HCT116 (cell line): ENCODE results near the gene CTIF. TPM values are rescaled to one million over a fixed set of nuclear protein-coding genes. Genes with fewer than 3 reads are reported as not detected.
A peak's percentile ranks its signal among the peaks of the same experiment; 100 is the strongest.

Experiments
- ATAC-seq: fragments of 200-7000 bp; cut with Tn5 transposase; 2 replicates; pipeline ENCODE4 v1.9.1; 2020; ENCODE audit warnings: mild to moderate bottlenecking, moderate library complexity
- BruUV-seq: library from RNA; stranded (reverse); fragments of 400-500 nt; replicated peaks from 2 replicates; lab custom pipeline; 2021; lab: Mats Ljungman, UMichigan
- CTCF ChIA-PET: fragments of 300-600 bp; sonication (Branson Sonifier 250); formaldehyde crosslinking; loops from one replicate; lab custom pipeline; 2021; ENCODE audit warnings: antibody characterized with exemption; lab: Charles Lee
- POLR2A ChIA-PET: fragments of 300-600, 350-600 bp; sonication (Branson Sonifier 250); formaldehyde crosslinking; loops from one replicate; lab custom pipeline; 2021; ENCODE audit warnings: antibody characterized with exemption; lab: Charles Lee
- RAD21 ChIA-PET, 2 experiments: fragments of 300-600 bp; sonication (Branson Sonifier 250); formaldehyde crosslinking; loops; one replicate each; lab custom pipeline; 2023; ENCODE audit warnings: low total read pairs in 2 of 2; ENCODE audit not compliant: uncharacterized antibody in 2 of 2, unreplicated experiment in 2 of 2, low non-redundant PET in 1 of 2; lab: Charles Lee
- DNase-seq: peaks from one replicate; pipeline ENCODE4 v3.0.0-alpha.2; 2010; ENCODE audit warnings: low read depth, low spot score
- H2AFZ ChIP-seq: fragments of 200-600 bp; shearing (Covaris generic), sonication (generic); 2 replicates; pipeline ENCODE4 v1.6.1; 2017; ENCODE audit warnings: low read depth, mixed run types, mixed read lengths, antibody characterized with exemption, low read length; ENCODE audit not compliant: poor library complexity, severe bottlenecking
- H3K27ac ChIP-seq: 2 replicates; pipeline ENCODE4 v1.5.1; 2012; ENCODE audit warnings: low read depth, low read length
- H3K27me3 ChIP-seq: fragments of 200-600 bp; sonication (generic); 2 replicates; pipeline ENCODE4 v1.6.1; 2016; ENCODE audit warnings: mixed run types, low read length, mixed read lengths; ENCODE audit not compliant: insufficient read depth
- H3K36me3 ChIP-seq, 2 experiments: fragments of 200-500 bp in 1 of 2; fragments of 200-600 bp in 1 of 2; sonication (Bioruptor generic) in 1 of 2; sonication (generic) in 1 of 2; 2 replicates each; pipeline versions ENCODE4 v1.5.1 to v1.6.1; 2014 to 2016; ENCODE audit warnings: low read length in 2 of 2, inconsistent platforms in 1 of 2, mixed read lengths in 1 of 2, mixed run types in 1 of 2; ENCODE audit not compliant: insufficient read depth in 2 of 2, control insufficient read depth in 1 of 2
- H3K4me1 ChIP-seq, 2 experiments: fragments of 200-600 bp in 1 of 2; sonication (generic) in 1 of 2; 2 replicates each; pipeline versions ENCODE4 v1.5.1 to v1.6.1; 2012 to 2017; ENCODE audit warnings: low read length in 2 of 2, inconsistent platforms in 1 of 2, mild to moderate bottlenecking in 1 of 2, mixed read lengths in 1 of 2, mixed run types in 1 of 2, moderate library complexity in 1 of 2; ENCODE audit not compliant: insufficient read depth in 2 of 2, control insufficient read depth in 1 of 2
- H3K4me2 ChIP-seq: fragments of 200-600 bp; sonication (generic); 2 replicates; pipeline ENCODE4 v1.6.1; 2017; ENCODE audit warnings: mixed run types, low read length, mixed read lengths
- H3K4me3 ChIP-seq, 2 experiments: fragments of 200-600 bp in 1 of 2; sonication (generic) in 1 of 2; replicated peaks in 1 of 2; 2 replicates each; pipeline ENCODE4 v1.5.1; 2011 to 2016; ENCODE audit warnings: low read length in 2 of 2, control low read depth in 1 of 2, low read depth in 1 of 2, mild to moderate bottlenecking in 1 of 2, mixed read lengths in 1 of 2, mixed run types in 1 of 2
- H3K79me2 ChIP-seq: fragments of 200-600 bp; sonication (generic); 2 replicates; pipeline ENCODE4 v1.6.1; 2017; ENCODE audit warnings: mild to moderate bottlenecking, mixed run types, low read length, moderate library complexity, mixed read lengths; ENCODE audit not compliant: insufficient read depth
- H3K9ac ChIP-seq: fragments of 200-600 bp; sonication (generic); 2 replicates; pipeline ENCODE4 v1.6.1; 2016; ENCODE audit warnings: low read length, mixed read lengths
- H3K9me2 ChIP-seq: fragments of 200-600 bp; sonication (generic), shearing (Covaris generic); 2 replicates; pipeline ENCODE4 v1.6.1; 2017; ENCODE audit warnings: mixed run types, mild to moderate bottlenecking, moderate library complexity; ENCODE audit not compliant: insufficient read depth
- H3K9me3 ChIP-seq, 2 experiments: fragments of 200-500 bp in 1 of 2; fragments of 200-600 bp in 1 of 2; sonication (Bioruptor generic) in 1 of 2; sonication (generic) in 1 of 2; 2 replicates each; pipeline ENCODE4 v1.6.1; 2014 to 2017; ENCODE audit warnings: low read length in 2 of 2, mixed read lengths in 2 of 2, inconsistent platforms in 1 of 2, low read depth in 1 of 2, mild to moderate bottlenecking in 1 of 2, mixed run types in 1 of 2, moderate library complexity in 1 of 2; ENCODE audit not compliant: control insufficient read depth in 1 of 2, insufficient read depth in 1 of 2
- H4K20me1 ChIP-seq: fragments of 200-600 bp; sonication (generic), shearing (Covaris generic); 2 replicates; pipeline ENCODE4 v1.6.1; 2017; ENCODE audit warnings: mixed run types, mild to moderate bottlenecking, moderate library complexity; ENCODE audit not compliant: insufficient read depth
- CBX3 ChIP-seq: IDR thresholded peaks from 2 replicates; pipeline ENCODE4 v1.6.1; 2012; ENCODE audit warnings: low read depth
- EGR1 ChIP-seq: IDR thresholded peaks from 2 replicates; pipeline ENCODE4 v1.6.1; 2012; ENCODE audit warnings: low read depth
- ELF1 ChIP-seq: IDR thresholded peaks from 2 replicates; pipeline ENCODE4 v1.6.1; 2012; ENCODE audit warnings: low read depth, borderline replicate concordance
- EZH2phosphoT487 ChIP-seq: fragments of 200-600 bp; IDR thresholded peaks from 2 replicates; pipeline ENCODE4 v1.6.1; 2018; ENCODE audit warnings: antibody characterized with exemption, borderline replicate concordance
- FOSL1 ChIP-seq: IDR thresholded peaks from 2 replicates; pipeline ENCODE4 v1.6.1; 2012; ENCODE audit warnings: low read depth
- JUND ChIP-seq: IDR thresholded peaks from 2 replicates; pipeline ENCODE4 v1.6.1; 2012
- RAD21 ChIP-seq: IDR thresholded peaks from 2 replicates; pipeline ENCODE4 v1.6.1; 2012; ENCODE audit warnings: low read depth, mild to moderate bottlenecking
- SIN3A ChIP-seq: IDR thresholded peaks from 2 replicates; pipeline ENCODE4 v1.6.1; 2012; ENCODE audit warnings: low read depth
- SP1 ChIP-seq: IDR thresholded peaks from 2 replicates; pipeline ENCODE4 v1.6.1; 2012; ENCODE audit warnings: low read depth
- SRF ChIP-seq: IDR thresholded peaks from 2 replicates; pipeline ENCODE4 v1.6.1; 2012; ENCODE audit warnings: low read depth
- TCF7L2 ChIP-seq: IDR thresholded peaks from 2 replicates; pipeline ENCODE4 v1.7.0; 2011; ENCODE audit warnings: borderline replicate concordance, inconsistent platforms; ENCODE audit not compliant: insufficient read depth, insufficient read length; ENCODE audit errors: extremely low read depth
- ZFX ChIP-seq: fragments of 450-650 bp; IDR thresholded peaks from 2 replicates; pipeline ENCODE4 v1.6.1; 2017
- ZNF274 ChIP-seq: fragments of 200-500 bp; sonication (Bioruptor generic); IDR thresholded peaks from 2 replicates; pipeline ENCODE4 v1.6.1; 2014; ENCODE audit warnings: mild to moderate bottlenecking, low read depth, low read length, inconsistent platforms
- intact Hi-C: fragments of 100-400 bp; cut with micrococcal nuclease; formaldehyde crosslinking; loops from 2 replicates; pipeline ENCODE4 v1.10.0; 2022
- total RNA-seq: library from RNA; stranded (reverse); gene quantifications from one replicate; pipeline ENCODE4 v1.2.1, GENCODE V29; 2021; ENCODE audit not compliant: unreplicated experiment
- TF ChIP-seq, protein P1 (sequence below), 3 experiments: fragments of 200-600 bp in 1 of 3; sonication (generic) in 1 of 3; IDR thresholded peaks in 2 of 3; conservative IDR thresholded peaks in 1 of 3; 2 replicates each; pipeline ENCODE4 v1.5.1; 2012 to 2017; ENCODE audit warnings: low read depth in 2 of 3, low read length in 2 of 3, antibody characterized with exemption in 1 of 3, borderline replicate concordance in 1 of 3, control low read depth in 1 of 3, mild to moderate bottlenecking in 1 of 3, mixed read lengths in 1 of 3, mixed run types in 1 of 3, moderate library complexity in 1 of 3; ENCODE audit not compliant: insufficient read depth in 1 of 3
- TF ChIP-seq, protein P2 (sequence below): IDR thresholded peaks from 2 replicates; pipeline ENCODE4 v1.6.1; 2012

CTIF gene
- total RNA-seq, 1 experiment from 2014 or later: 19.7 TPM

DNA sequence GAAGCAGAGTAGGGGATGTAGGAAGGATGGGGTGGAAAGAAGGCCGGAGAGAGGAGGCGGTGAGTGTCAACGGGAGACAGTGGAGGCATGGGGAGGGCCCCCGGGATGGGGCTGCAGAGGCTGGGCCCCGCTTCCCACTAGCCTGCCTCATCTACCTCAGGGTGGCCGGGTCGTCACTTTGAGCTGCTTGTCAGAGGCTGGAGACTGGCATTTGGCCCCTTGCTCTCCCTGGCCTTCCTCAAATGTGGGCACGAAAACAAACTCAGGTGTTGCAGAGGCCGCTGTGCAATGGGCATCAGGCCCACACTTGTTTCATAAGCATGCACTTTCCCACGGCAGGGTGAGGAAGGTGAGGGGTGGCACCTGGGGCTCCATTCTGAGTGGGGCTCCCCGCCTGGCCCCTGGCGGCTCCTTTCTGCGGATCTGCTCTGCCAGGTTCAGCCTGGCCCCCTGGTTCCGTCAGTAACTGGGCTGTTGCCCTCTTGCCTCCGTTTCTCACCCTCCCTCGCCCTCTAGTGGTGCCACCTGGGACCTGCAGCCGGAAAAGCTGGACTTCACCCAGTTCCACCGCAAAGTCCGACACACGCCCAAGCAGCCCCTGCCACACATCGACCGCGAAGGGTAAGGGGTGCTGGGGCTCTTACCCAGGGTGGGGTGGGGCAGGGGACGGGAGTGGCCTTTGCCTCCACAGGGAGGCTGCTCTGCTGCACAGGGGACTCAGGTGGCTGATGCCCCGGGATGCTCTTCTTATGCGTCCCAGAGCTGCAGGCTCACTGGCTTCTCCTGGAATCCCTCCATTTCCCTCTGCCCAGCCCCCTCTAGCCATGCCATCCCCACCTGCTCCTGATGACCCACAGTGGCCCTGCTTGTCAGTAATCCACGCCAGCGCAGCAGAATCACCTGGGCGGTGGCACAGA is 125.4 kb downstream of the CTIF start:
- TF ChIP-seq TCF7L2 (no peak), RAD21 (peak; percentile 84)
- TF ChIP-seq, protein P1, sequence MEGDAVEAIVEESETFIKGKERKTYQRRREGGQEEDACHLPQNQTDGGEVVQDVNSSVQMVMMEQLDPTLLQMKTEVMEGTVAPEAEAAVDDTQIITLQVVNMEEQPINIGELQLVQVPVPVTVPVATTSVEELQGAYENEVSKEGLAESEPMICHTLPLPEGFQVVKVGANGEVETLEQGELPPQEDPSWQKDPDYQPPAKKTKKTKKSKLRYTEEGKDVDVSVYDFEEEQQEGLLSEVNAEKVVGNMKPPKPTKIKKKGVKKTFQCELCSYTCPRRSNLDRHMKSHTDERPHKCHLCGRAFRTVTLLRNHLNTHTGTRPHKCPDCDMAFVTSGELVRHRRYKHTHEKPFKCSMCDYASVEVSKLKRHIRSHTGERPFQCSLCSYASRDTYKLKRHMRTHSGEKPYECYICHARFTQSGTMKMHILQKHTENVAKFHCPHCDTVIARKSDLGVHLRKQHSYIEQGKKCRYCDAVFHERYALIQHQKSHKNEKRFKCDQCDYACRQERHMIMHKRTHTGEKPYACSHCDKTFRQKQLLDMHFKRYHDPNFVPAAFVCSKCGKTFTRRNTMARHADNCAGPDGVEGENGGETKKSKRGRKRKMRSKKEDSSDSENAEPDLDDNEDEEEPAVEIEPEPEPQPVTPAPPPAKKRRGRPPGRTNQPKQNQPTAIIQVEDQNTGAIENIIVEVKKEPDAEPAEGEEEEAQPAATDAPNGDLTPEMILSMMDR (IDR thresholded peaks at IDR 0.05 in 2 of 3, conservative IDR thresholded peaks at IDR 0.05 in 1 of 3; ENCODE audit: borderline replicate concordance in 1 of 3, insufficient read depth in 1 of 3, low read depth in 2 of 3, low read length in 2 of 3): peak; percentile 64 to 89 (median 86); a peak in 5 of 6 replicates
- Histone ChIP-seq H3K9me2 (no peaks in the 10 kb centered on the region), H3K79me2 (no peaks in the 10 kb centered on the region), H3K27me3 (no peaks in the 10 kb centered on the region), H2AFZ (no peak overlapping the region), H3K9ac (no peak overlapping the region), H4K20me1 (no peaks in the 10 kb centered on the region), H3K4me3 (no peak overlapping the region), H3K4me1 (peaks cover 22 to 27% of the 10 kb centered on the region in 2 experiments), H3K9me3 (no peaks in the 10 kb centered on the region), H3K27ac (no peak overlapping the region), H3K4me2 (no peak overlapping the region), H3K36me3 (no peaks in the 10 kb centered on the region; a peak in 1 of 4 replicates)
- ATAC-seq: peak; percentile 72
- intact Hi-C loops: loop anchor here (1.0 to 10.0 kb wide), 4 partner anchors 129 to 642 kb away; partner anchors contain the start of gene CTIF
- RAD21 ChIA-PET: no interaction called here
- CTCF ChIA-PET: interaction anchor here (1.0 to 3.3 kb wide), 4 partner anchors 59 to 190 kb away, joined by 3 to 28 read pairs (median 4); no protein-coding TSS in a partner anchor
- BruUV-seq: no TSS peak
- no peak for DNase-seq
- POLR2A ChIA-PET: no interaction called here

DNA sequence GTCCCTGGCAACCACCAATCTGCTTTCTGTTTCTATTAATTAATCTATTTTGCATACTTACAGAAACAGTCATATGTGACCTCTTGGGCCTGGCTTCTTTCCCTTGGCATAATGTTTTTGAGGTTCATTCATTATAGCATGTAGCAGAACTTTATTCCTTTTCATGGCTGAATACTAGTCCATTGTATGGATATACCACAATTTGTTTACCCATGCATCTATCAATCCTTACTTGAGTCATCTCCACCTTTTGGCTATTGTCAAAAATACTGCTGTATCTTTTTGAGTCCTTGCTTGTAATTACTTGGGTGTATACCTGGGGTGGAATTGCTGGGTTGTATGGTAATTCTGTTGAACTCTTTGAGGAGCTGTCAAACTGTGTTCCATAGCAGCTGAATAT is 126.8 kb downstream of the CTIF start:
- Histone ChIP-seq H3K79me2 (no peaks in the 10 kb centered on the region), H3K9me3 (no peaks in the 10 kb centered on the region), H3K4me2 (no peak overlapping the region), H3K36me3 (no peaks in the 10 kb centered on the region; a peak in 1 of 4 replicates), H4K20me1 (no peaks in the 10 kb centered on the region), H3K9ac (no peak overlapping the region), H3K9me2 (no peaks in the 10 kb centered on the region), H3K27me3 (no peaks in the 10 kb centered on the region), H3K4me3 (no peak overlapping the region), H3K27ac (no peak overlapping the region), H2AFZ (no peak overlapping the region), H3K4me1 (peaks cover 20 to 25% of the 10 kb centered on the region in 2 experiments)
- POLR2A ChIA-PET: no interaction called here
- intact Hi-C loops: loop anchor here (10.0 kb wide), 2 partner anchors 131 to 431 kb away; partner anchors contain the start of gene CTIF
- DNase-seq (no peak), ATAC-seq (no peak)
- RAD21 ChIA-PET: no interaction called here
- CTCF ChIA-PET: interaction anchor here (3.3 kb wide), 1 partner anchor 190 kb away, joined by 28 read pairs; no protein-coding TSS in a partner anchor
- TSS peak; percentile 24 for BruUV-seq
- TF ChIP-seq EZH2phosphoT487 (no peak), FOSL1 (no peak), ZFX (no peak), JUND (no peak), SRF (no peak), EGR1 (no peak), TCF7L2 (no peak), CBX3 (no peak), ZNF274 (no peak), SP1 (no peak), ELF1 (no peak), SIN3A (no peak)
- TF ChIP-seq, protein P2, sequence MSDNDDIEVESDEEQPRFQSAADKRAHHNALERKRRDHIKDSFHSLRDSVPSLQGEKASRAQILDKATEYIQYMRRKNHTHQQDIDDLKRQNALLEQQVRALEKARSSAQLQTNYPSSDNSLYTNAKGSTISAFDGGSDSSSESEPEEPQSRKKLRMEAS: no peak
- TF ChIP-seq, protein P1 (IDR thresholded peaks at IDR 0.05 in 2 of 3, conservative IDR thresholded peaks at IDR 0.05 in 1 of 3; ENCODE audit: borderline replicate concordance in 1 of 3, insufficient read depth in 1 of 3, low read depth in 2 of 3, low read length in 2 of 3): no peak
